Thymus (tissue), 11 donors: ENCODE data around the gene KAT8. TPM values are rescaled to one million over a fixed set of nuclear protein-coding genes. Genes with fewer than 3 reads are reported as not detected.
"Not testable (repeated sequence)": the region's sequence is repeated elsewhere in the genome, so short reads cannot be mapped to it uniquely, and the experiment has no call there.

Source experiments
- DNase-seq, 9 donors: peaks; one replicate each; pipeline ENCODE4 v3.0.0-alpha.2; 2013; ENCODE audit warnings: low spot score in 9 of 9, low read depth in 6 of 9, missing footprints in 1 of 9
- H3K27ac ChIP-seq, 2 donors: one replicate each; pipeline ENCODE4 v1.5.1; 2013; ENCODE audit warnings: control low read depth in 1 of 2, low read depth in 1 of 2, low read length in 1 of 2, mild to moderate bottlenecking in 1 of 2, moderate library complexity in 1 of 2
- H3K27me3 ChIP-seq, 2 donors: one replicate each; pipeline ENCODE4 v1.5.1; 2013; ENCODE audit warnings: low read length in 1 of 2; ENCODE audit not compliant: control insufficient read depth in 2 of 2, insufficient read depth in 1 of 2
- H3K36me3 ChIP-seq, 2 donors: one replicate each; pipeline ENCODE4 v1.5.1; 2013; ENCODE audit warnings: low read length in 1 of 2, mild to moderate bottlenecking in 1 of 2, moderate library complexity in 1 of 2; ENCODE audit not compliant: control insufficient read depth in 2 of 2, insufficient read depth in 2 of 2
- H3K4me1 ChIP-seq, 2 donors: one replicate each; pipeline ENCODE4 v1.5.1; 2013; ENCODE audit warnings: low read length in 2 of 2; ENCODE audit not compliant: control insufficient read depth in 2 of 2, insufficient read depth in 2 of 2
- H3K4me3 ChIP-seq, 2 donors: one replicate each; pipeline ENCODE4 v1.5.1; 2013; ENCODE audit warnings: low read length in 2 of 2, control low read depth in 1 of 2, mild to moderate bottlenecking in 1 of 2
- H3K9me3 ChIP-seq, 2 donors: one replicate each; pipeline ENCODE4 v1.5.1; 2013; ENCODE audit warnings: low read length in 1 of 2, mild to moderate bottlenecking in 1 of 2; ENCODE audit not compliant: control insufficient read depth in 2 of 2, insufficient read depth in 1 of 2
- WGBS: extraction: QIAGEN DNeasy Blood & Tissue Kit; methylation state at CpG from one replicate; pipeline ENCODE4 v1.1.7; 2013; 5-methylcytosine and 5-hydroxymethylcytosine counted together
- polyA plus RNA-seq: library from polyadenylated mRNA; stranded (reverse); fragments of 200-250 nt; gene quantifications from one replicate; pipeline ENCODE4 v1.2.3, GENCODE V29; 2013
- total RNA-seq: library from RNA; stranded (reverse); fragments of 120-200 nt; gene quantifications from one replicate; pipeline ENCODE4 v1.2.4, GENCODE V29; 2013
- donor health status: healthy.

The KAT8 gene
- total and polyA plus RNA-seq, 2 donors, result 62.3 to 72.9 TPM

DNA sequence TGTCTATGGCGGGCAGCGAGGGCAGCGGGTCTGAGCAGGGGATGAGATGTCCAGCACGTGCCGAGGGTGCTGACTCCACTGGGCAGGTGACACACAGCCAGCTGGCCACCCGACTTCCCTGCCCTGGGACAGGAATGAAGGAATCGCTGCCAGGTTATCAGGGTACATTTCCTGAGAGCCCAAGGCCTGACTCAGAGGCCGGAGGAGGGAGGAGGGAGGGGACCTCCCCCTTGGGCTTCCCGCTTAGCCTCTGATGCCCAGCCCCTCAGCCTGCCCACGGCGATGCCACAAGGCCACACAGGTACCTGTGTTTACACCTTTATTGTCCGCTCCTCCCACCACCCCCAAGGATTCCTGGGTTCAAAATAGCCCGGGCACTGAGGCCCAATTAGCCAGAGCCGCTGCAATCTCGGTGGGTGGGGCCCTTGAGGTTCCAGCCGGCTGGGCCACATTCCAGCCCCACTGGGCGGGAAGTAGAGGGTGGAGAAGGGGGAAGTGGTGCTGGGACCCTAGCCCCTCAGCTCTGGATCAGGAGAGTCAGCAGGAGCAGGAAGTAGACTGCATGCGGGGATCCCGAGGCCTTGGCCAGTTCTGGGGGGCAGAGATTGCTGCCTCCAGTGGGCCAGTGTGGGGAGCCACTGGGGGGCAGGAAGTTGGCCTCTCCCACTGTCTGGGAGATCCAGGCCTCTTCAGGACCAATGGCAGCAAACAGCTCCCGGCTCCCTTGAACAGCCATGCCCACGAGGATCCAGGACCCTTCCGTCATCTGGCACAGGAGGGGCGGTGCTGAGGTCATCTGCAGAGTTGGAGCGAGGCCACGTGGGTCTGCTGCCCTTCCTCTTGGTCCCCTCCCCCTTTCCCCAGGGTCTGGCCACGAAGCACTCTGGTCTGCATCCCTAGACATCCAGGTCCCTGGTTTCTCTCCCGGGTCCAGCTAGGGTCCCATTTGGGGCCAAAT is 21.4 kb downstream of the KAT8 start:
- no peaks in the 10 kb centered on the region for H3K36me3 ChIP-seq
- peaks cover 10 to 22% of the 10 kb centered on the region in 2 donors for H3K4me1 ChIP-seq
- peaks cover 0 to 4% of the 10 kb centered on the region in 2 donors for H3K27me3 ChIP-seq
- H3K27ac ChIP-seq, result peak overlapping the region in 1 of 2 donors; percentile 15
- H3K9me3 ChIP-seq, result peaks cover 1 to 3% of the 10 kb centered on the region in 2 donors
- no peak overlapping the region for H3K4me3 ChIP-seq
- no peak for DNase-seq
- 95% methylated on average over 27 of the region's 27 CpGs for WGBS

DNA sequence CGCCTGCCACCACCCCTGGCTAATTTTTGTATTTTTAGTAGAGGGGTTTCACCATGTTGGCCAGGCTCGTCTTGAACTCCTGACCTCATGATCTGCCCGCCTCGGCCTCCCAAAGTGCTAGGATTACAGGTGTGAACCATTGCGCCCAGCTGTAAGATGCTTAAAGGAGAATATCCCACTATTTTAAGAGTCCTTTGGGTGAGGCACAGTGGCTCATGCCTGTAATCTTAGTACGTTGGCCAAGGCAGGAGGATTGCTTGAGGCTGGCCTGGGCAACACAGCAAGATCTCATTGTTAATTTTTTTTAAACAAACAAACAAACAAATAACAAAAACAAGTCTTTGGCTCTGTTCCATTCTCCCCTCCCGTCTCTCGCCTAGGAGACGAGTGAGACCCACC is 23.6 kb downstream of the KAT8 start:
- peak overlapping the region; percentile 22 to 79 for H3K27ac ChIP-seq
- whole genome bisulfite sequencing, result 95% methylated on average over 9 of the region's 9 CpGs
- not testable (repeated sequence) for H3K27me3 ChIP-seq, H3K9me3 ChIP-seq, H3K4me3 ChIP-seq, DNase-seq, H3K36me3 ChIP-seq
- peaks cover 10 to 22% of the 10 kb centered on the region in 2 donors for H3K4me1 ChIP-seq

DNA sequence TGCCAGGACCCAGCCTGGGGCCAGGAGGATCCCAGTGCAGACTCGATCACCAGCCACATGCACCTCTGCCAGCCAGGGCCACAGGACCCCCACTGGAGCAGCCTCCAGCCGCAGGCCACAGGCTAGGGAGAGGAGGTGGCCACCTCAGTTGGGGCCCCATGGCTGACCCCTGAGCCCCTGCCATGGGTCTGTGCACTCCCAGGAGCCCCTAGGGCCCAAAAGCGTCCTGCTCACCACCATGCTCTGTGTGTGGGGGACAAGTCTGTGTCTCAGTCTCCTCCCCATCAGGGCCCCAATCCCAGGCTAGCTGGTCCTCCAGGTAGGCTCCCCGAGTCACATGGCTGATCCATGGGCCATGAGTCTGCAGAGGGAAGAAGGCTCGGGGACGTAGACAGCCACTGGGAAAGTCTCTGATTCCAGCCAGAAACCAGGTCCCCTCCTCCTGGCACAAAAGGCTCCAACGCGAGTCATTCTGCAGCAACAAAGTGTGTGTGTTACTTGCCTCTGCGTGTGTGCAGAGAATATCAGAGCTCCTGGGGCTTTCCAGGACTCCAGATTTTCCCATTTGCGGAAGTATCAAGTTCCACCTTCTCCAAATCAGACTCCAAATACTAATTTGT is 24.1 kb downstream of the KAT8 start:
- Histone ChIP-seq H3K9me3 (peaks cover 1 to 3% of the 10 kb centered on the region in 2 donors), H3K27ac (peak overlapping the region; percentile 22 to 79)
- DNase-seq, result peak in 1 of 9 donors; percentile 56

DNA sequence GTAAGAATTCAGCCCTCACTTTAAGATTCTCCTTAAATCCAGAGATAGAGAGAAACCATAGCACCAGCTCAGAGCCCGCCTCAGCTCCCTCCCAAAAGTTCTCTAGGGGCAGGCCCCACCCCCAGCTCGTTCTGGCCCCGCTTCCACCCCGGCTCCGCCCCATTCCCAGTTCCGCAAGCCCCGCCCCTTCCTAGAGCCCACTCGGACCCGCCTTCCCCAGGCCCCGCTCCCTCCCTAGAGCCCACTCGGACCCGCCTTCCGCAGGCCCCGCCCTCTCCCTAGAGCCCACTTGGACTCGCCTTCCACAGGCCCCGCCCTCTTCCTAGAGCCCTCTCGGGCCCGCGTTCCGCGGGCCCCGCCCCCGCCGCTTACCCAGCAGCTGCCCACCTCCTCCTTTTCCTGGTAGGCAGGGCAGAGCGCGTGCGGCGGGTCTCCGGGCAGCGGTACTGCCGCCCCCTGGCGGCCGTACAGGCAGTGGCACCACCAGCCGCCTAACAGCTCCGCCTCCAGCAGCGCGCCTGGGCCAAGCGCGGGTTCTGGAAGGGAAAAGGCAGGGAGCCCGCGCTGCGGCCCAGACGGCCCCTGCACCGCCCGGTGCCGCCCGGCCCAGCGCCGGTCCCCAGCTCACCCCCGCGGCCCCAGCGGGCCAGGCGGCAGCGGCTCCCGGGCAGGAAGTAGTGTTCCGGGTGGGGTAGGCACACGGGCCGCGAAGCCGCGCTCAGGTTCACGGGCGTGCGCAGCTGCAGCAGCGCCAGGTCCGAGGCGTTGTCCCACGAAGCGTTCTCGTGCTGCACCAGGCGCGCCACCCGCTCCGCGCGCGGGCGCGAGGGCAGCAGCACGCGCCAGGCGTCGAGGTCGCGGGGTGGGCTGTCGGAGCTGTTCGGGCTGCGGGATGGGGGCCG is 24.9 kb downstream of the KAT8 start:
- Histone ChIP-seq H3K9me3 (peaks cover 1 to 3% of the 10 kb centered on the region in 2 donors), H3K27ac (peak overlapping the region; percentile 79 to 81), H3K27me3 (peaks cover 0 to 12% of the 10 kb centered on the region in 2 donors), H3K4me3 (peak overlapping the region; percentile 19 to 64), H3K36me3 (no peaks in the 10 kb centered on the region), H3K4me1 (peaks cover 10 to 22% of the 10 kb centered on the region in 2 donors)
- WGBS, result 9% methylated on average over 89 of the region's 89 CpGs
- peak; percentile 93 to 99 (median 98) for DNase-seq

More for the DNA sequence above, 24.1 kb downstream of the KAT8 start:
- Histone ChIP-seq H3K36me3 (no peaks in the 10 kb centered on the region), H3K4me1 (peaks cover 10 to 22% of the 10 kb centered on the region in 2 donors), H3K27me3 (peaks cover 0 to 6% of the 10 kb centered on the region in 2 donors), H3K4me3 (peak overlapping the region; percentile 19 to 64)
- WGBS, result 62% methylated on average over 10 of the region's 10 CpGs

DNA sequence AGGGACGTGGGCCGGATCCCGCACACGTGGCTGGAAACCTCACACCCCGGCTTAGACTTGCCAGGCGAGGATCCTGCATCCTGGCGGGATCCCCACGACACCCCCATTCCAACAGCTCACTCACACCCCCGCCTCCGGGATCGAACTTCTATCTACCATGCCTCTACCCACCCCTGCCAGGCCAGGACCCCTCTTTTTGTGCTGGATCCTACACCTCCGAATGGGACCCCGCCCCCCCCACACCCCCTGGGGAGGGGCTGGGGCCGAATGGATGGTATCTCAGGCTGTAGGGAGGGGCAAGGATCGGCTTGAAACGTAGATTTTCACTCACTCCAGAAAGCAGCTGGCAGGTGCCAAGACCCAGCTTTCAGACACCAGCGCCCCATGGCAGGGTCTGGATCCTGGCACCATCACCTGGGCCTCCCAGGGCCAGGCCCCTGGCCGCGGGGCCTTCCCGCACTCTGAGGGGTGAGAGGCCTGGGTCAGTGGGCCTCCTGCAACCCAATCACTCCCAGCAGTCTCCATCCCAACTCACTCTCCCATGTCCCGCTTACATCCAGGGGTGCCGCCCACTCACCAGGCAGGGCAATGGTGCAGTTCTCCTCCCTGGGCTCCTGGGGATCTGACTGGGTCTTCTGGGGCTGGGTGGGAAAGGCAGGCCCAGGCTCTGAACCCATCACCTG is 25.7 kb downstream of the KAT8 start:
- H3K36me3 ChIP-seq, result no peaks in the 10 kb centered on the region
- peaks cover 10 to 22% of the 10 kb centered on the region in 2 donors for H3K4me1 ChIP-seq
- H3K9me3 ChIP-seq, result peaks cover 1 to 3% of the 10 kb centered on the region in 2 donors
- peak overlapping the region in 1 of 2 donors; percentile 64 for H3K4me3 ChIP-seq
- peak overlapping the region in 1 of 2 donors; percentile 81 for H3K27ac ChIP-seq
- H3K27me3 ChIP-seq, result peaks cover 0 to 19% of the 10 kb centered on the region in 2 donors
- 83% methylated on average over 22 of the region's 22 CpGs for whole genome bisulfite sequencing
- DNase-seq, result peak in 1 of 9 donors; percentile 28

DNA sequence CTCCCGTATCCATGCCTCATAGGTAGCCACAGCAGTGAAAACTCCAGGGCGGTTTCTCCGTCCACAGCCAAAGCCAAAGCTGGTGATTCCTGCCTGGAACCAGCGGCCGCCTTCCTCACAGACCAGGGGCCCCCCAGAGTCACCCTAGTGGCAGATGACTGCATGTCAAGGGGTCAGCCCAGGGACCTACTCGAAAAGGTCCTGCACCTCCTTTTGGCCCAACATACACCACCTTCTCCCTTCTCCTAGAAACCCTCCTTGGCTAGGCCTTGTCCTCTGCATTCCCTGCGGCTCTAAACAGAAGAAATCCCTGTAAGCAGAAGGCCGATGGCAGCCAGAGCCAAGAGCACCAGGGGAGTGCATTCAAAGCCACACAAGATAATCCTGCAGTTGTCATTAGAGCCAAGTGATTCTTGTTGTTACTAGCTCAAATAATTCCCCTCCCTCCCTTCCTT is 26.3 kb downstream of the KAT8 start:
- no peaks in the 10 kb centered on the region for H3K36me3 ChIP-seq
- no peak for DNase-seq
- peaks cover 0 to 25% of the 10 kb centered on the region in 2 donors for H3K27me3 ChIP-seq
- H3K4me1 ChIP-seq, result peaks cover 10 to 22% of the 10 kb centered on the region in 2 donors
- no peak overlapping the region for H3K4me3 ChIP-seq
- H3K9me3 ChIP-seq, result peaks cover 1 to 3% of the 10 kb centered on the region in 2 donors
- no peak overlapping the region for H3K27ac ChIP-seq
- WGBS, result over 99% methylated on average over 8 of the region's 8 CpGs

DNA sequence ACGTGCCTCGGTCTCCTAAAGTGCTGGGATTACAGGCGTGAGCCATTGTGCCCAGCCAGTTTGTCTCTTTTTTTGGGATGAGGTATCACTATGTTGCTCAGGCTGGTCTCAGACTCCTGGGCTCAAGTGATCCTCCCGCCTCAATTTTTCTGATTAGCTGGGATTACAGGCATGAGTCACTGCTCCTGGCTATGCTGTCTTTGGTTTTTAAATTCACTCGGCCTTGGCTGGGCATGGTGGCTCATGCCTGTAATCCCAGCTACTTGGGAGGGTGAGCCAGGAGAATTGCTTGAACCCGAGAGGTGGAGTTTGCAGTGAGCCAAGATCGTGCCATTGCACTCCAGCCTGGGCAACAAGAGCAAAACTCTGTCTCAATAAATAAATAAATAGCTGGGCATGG is 27.0 kb downstream of the KAT8 start:
- H3K27ac ChIP-seq, H3K36me3 ChIP-seq, H3K9me3 ChIP-seq, H3K4me3 ChIP-seq, DNase-seq: not testable (repeated sequence)
- H3K27me3 ChIP-seq, result peaks cover 0 to 32% of the 10 kb centered on the region in 2 donors
- peaks cover 10 to 15% of the 10 kb centered on the region in 2 donors for H3K4me1 ChIP-seq
- WGBS, result 95% methylated on average over 7 of the region's 7 CpGs

DNA sequence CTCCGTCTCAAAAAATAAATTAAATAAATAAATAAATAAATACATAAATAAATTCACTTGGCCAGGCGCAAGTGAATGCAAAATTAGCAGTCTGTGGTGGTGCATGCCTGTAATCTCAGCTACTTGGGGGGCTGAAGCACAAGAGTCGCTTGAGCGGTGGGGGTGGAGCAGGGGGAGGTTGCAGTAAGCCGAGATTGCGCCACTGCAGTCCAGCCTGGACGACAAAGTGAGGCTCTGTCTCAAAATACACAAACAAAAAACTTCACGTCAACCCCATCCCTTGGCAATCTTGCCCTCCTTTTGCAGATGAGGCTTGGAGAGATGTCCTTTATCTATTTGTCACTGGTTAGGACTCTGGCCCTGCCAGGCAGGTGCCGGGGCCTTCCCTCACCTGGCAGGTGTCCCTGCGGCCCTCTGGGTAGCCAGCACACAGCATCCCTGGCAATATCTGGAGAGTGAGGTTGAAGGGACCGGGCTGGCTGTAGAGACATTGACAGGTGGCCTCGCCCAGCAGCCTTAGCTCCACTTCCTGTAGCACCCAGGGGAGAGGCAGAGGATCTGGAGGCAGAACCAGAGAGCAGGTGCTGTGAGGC is 28.0 kb downstream of the KAT8 start:
- peaks cover 10 to 15% of the 10 kb centered on the region in 2 donors for H3K4me1 ChIP-seq
- 92% methylated on average over 12 of the region's 12 CpGs for WGBS
- H3K36me3 ChIP-seq, result no peaks in the 10 kb centered on the region

More for the DNA sequence above, 28.0 kb downstream of the KAT8 start:
- DNase-seq, result no peak
- no peak overlapping the region for H3K4me3 ChIP-seq
- H3K27ac ChIP-seq, result no peak overlapping the region
- H3K27me3 ChIP-seq, result peaks cover 0 to 33% of the 10 kb centered on the region in 2 donors
- H3K9me3 ChIP-seq, result peaks cover 1 to 3% of the 10 kb centered on the region in 2 donors
